Sigmoid colon (tissue), 7 donors: ENCODE measurements around the gene DSCAM. TPM values are rescaled to one million over a fixed set of nuclear protein-coding genes. Genes with fewer than 3 reads are reported as not detected.

Experiments used
- DNase-seq: peaks from one replicate; pipeline ENCODE4 v3.0.0-alpha.2; 2019
- H3K27ac ChIP-seq, 4 donors: fragments of 200-600 bp; sonication (generic); one replicate each; pipeline ENCODE4 v1.5.1; 2016 to 2019; ENCODE audit warnings: mild to moderate bottlenecking in 1 of 4
- H3K27me3 ChIP-seq, 3 donors: fragments of 200-600 bp; sonication (generic); one replicate each; pipeline ENCODE4 v1.5.1; 2019; ENCODE audit warnings: mild to moderate bottlenecking in 1 of 3
- H3K36me3 ChIP-seq, 4 donors: fragments of 200-600 bp; sonication (generic); one replicate each; pipeline ENCODE4 v1.5.1; 2016 to 2019
- H3K4me1 ChIP-seq, 4 donors: fragments of 200-600 bp; sonication (generic); one replicate each; pipeline ENCODE4 v1.5.1; 2017 to 2019
- H3K4me3 ChIP-seq, 4 donors: fragments of 200-600 bp; sonication (generic); one replicate each; pipeline ENCODE4 v1.5.1; 2017 to 2019; ENCODE audit warnings: mild to moderate bottlenecking in 2 of 4, moderate library complexity in 1 of 4
- H3K9me3 ChIP-seq, 4 donors: fragments of 200-600 bp in 3 of 4; sonication (generic) in 3 of 4; one replicate each; pipeline versions ENCODE4 v1.5.1 to v1.6.1; 2013 to 2019
- EP300 ChIP-seq, 4 donors: sonication (generic); formaldehyde crosslinking; IDR thresholded peaks; one replicate each; pipeline ENCODE4 v1.6.1; 2017; ENCODE audit warnings: antibody characterized with exemption in 4 of 4
- POLR2A ChIP-seq, 2 donors: fragments of 450-650 bp; IDR thresholded peaks; one replicate each; pipeline ENCODE4 v1.6.1; 2016; ENCODE audit warnings: antibody characterized with exemption in 2 of 2, mild to moderate bottlenecking in 2 of 2, moderate library complexity in 2 of 2
- POLR2AphosphoS5 ChIP-seq, 4 donors: sonication (generic); formaldehyde crosslinking; IDR thresholded peaks; one replicate each; pipeline ENCODE4 v1.6.1; 2017; ENCODE audit warnings: antibody characterized with exemption in 4 of 4
- WGBS, 2 donors: extraction: QIAGEN DNeasy Blood & Tissue Kit; methylation state at CpG; one replicate each; pipeline ENCODE4 v1.1.7; 2013; 5-methylcytosine and 5-hydroxymethylcytosine counted together
- intact Hi-C: fragments of 100-400 bp; cut with DNase I; formaldehyde crosslinking; loops from one replicate; pipeline ENCODE4 v1.15.1; 2023
- polyA plus RNA-seq, 3 donors: library from polyadenylated mRNA; stranded (reverse); fragments of 200-250 nt; gene quantifications; one replicate each; pipeline ENCODE4 v1.2.3, GENCODE V29; 2013
- total RNA-seq, 4 donors: library from RNA; depleted of rRNA; stranded (reverse); fragments of >200 nt; gene quantifications; one replicate each; pipeline ENCODE4 v1.1.0, GENCODE V29; 2016
- TF ChIP-seq, protein P1 (sequence below), 4 experiments: fragments of 450-650 bp in 3 of 4; fragments of 200-600 bp in 1 of 4; IDR thresholded peaks; one replicate each; pipeline ENCODE4 v1.5.1; 2016 to 2019; ENCODE audit warnings: antibody characterized with exemption in 4 of 4, mild to moderate bottlenecking in 3 of 4, moderate library complexity in 2 of 4
- donor health status: healthy with polysubstance abuse.
- donor health status: Bipolar disorder and iron deficiency.
- donor health status: healthy.

Gene DSCAM
- total and polyA plus RNA-seq, 7 donors = 0.17 to 0.55 (median 0.33) TPM; not detected in 2

DNA sequence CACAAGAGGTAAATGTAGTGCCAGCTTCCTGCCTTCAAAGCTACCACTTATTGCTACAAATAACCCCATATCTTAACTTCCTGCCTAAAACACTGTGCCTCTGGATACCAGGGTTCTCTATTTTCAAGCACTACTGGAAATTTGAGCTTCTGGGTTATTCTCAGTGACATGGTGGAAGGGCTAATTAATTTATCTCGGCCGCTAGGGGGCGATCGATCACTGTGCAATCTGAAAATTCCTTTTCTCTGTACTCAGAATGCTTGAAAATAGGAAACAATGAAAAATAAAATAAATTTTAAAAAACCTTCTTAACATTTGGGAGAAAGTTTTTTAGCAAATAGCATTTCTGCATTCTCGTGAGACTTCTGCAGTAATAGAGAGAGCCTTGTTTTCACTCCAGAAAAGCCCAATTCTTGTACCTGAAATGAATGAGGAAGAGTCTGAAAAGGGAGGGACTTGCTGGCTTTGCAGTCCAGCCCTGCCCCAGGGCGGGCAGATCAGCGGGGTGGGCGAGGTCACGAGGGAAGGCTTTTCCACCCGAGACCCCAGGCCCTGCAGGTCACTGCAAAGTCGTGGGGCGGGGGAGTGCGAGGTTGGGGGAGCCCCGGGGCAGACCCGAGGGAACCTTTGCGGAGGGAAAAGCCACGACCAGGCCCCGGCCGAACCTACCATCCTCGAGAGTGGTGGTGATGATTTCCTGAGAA, 703.0 kb downstream of the DSCAM start:
- H3K4me3 ChIP-seq = no peak overlapping the region
- intact Hi-C loops = loop anchor here (1.0 to 10.0 kb wide), 3 partner anchors 242 to 991 kb away; no protein-coding TSS in a partner anchor
- H3K36me3 ChIP-seq = no peaks in the 10 kb centered on the region
- WGBS, 2 donors = 43 to 44% methylated on average over 20 of the region's 20 CpGs
- H3K27ac ChIP-seq = no peak overlapping the region
- no peaks in the 10 kb centered on the region for H3K27me3 ChIP-seq
- H3K9me3 ChIP-seq = no peaks in the 10 kb centered on the region
- TF ChIP-seq EP300 (IDR thresholded peaks at IDR 0.05) (no peak), POLR2A (IDR thresholded peaks at IDR 0.05) (no peak), POLR2AphosphoS5 (IDR thresholded peaks at IDR 0.05) (no peak)
- TF ChIP-seq, protein P1, sequence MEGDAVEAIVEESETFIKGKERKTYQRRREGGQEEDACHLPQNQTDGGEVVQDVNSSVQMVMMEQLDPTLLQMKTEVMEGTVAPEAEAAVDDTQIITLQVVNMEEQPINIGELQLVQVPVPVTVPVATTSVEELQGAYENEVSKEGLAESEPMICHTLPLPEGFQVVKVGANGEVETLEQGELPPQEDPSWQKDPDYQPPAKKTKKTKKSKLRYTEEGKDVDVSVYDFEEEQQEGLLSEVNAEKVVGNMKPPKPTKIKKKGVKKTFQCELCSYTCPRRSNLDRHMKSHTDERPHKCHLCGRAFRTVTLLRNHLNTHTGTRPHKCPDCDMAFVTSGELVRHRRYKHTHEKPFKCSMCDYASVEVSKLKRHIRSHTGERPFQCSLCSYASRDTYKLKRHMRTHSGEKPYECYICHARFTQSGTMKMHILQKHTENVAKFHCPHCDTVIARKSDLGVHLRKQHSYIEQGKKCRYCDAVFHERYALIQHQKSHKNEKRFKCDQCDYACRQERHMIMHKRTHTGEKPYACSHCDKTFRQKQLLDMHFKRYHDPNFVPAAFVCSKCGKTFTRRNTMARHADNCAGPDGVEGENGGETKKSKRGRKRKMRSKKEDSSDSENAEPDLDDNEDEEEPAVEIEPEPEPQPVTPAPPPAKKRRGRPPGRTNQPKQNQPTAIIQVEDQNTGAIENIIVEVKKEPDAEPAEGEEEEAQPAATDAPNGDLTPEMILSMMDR (IDR thresholded peaks at IDR 0.05) = peak; percentile 31 to 84 (median 64)
- DNase-seq = no peak
- peaks cover 0 to 9% (median 4%) of the 10 kb centered on the region in 4 donors for H3K4me1 ChIP-seq

DNA sequence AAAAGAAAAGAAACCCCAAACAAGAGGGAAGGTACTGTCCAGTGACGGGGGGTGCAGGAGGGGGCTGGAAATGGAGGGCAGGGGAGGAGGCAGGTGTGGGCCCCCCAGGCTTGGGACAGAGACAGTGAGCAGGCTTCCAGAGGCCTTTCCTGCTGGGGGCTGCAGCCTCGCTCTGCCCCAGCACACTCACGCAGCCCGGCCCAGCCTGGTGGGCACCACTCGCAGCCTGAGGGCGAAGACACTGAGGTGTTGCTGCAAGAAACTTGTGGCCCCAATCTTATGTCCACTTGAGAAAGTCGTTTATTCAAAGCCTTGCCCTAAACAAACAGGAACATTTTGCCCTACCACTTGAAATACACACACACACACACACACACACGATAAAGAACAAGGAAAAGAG, 705.3 kb downstream of the DSCAM start:
- no peak overlapping the region for H3K4me3 ChIP-seq
- 64 to 75% methylated on average over 8 of the region's 8 CpGs for WGBS, 2 donors
- intact Hi-C loops = loop anchor here (10.0 kb wide), 1 partner anchor 993 kb away; no protein-coding TSS in a partner anchor
- H3K9me3 ChIP-seq = no peaks in the 10 kb centered on the region
- no peaks in the 10 kb centered on the region for H3K27me3 ChIP-seq
- DNase-seq = no peak
- peaks cover 0 to 8% (median 3%) of the 10 kb centered on the region in 4 donors for H3K4me1 ChIP-seq
- H3K36me3 ChIP-seq = no peaks in the 10 kb centered on the region
- H3K27ac ChIP-seq = no peak overlapping the region
- TF ChIP-seq POLR2AphosphoS5 (IDR thresholded peaks at IDR 0.05) (no peak), EP300 (IDR thresholded peaks at IDR 0.05) (no peak), POLR2A (IDR thresholded peaks at IDR 0.05) (no peak)
- TF ChIP-seq, protein P1 (IDR thresholded peaks at IDR 0.05) = no peak

DNA sequence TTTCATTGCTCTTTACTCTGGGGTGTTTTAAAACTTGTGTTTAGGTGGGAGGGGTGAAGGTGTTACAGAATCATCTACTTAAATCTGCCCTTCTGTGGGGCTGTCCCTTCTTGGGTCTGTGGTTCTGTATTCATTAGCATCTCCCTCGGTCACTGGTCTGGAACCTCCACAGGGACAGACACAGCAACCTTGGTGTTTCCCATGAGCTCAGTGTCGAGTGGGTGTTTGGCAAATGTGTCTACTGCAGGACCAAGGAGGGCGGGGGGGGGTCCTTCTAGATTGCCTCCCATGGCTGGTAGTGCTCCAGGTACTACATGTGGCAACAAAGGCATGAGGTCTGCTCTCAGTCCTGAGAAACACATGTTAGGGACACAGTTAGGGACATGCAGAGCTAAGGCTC, 706.3 kb downstream of the DSCAM start:
- no peaks in the 10 kb centered on the region for H3K36me3 ChIP-seq
- no peaks in the 10 kb centered on the region for H3K4me1 ChIP-seq
- 80% methylated on average over 3 of the region's 3 CpGs for WGBS, 2 donors
- intact Hi-C loops = loop anchor here (10.0 kb wide), 1 partner anchor 994 kb away; no protein-coding TSS in a partner anchor
- no peak overlapping the region for H3K27ac ChIP-seq
- no peaks in the 10 kb centered on the region for H3K9me3 ChIP-seq
- TF ChIP-seq EP300 (IDR thresholded peaks at IDR 0.05) = no peak
- TF ChIP-seq POLR2AphosphoS5 (IDR thresholded peaks at IDR 0.05) = no peak
- TF ChIP-seq, protein P1 (IDR thresholded peaks at IDR 0.05) = no peak
- no peak for TF ChIP-seq POLR2A (IDR thresholded peaks at IDR 0.05)
- H3K27me3 ChIP-seq = no peaks in the 10 kb centered on the region
- DNase-seq = no peak
- H3K4me3 ChIP-seq = no peak overlapping the region

DNA sequence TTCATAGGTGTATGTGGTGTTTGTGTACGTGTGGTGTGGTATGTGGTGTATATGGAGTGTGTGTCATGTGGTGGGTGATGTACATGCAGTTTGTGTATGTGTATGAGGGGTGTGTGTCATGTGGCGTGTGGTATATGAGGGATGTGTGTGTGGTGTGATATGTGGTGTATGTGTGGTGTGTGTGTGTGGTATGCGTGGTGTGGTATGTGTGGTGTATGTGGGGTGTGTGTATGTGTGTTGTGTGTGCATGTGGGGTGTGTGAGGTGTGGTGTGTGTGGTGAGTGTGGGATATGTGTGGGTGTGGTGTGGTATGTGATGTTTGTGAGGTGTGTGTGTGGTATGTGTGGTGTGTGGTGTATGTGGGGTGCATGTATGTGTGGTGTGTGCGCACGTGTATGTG, 707.3 kb downstream of the DSCAM start:
- TF ChIP-seq EP300 (IDR thresholded peaks at IDR 0.05) (no peak), POLR2A (IDR thresholded peaks at IDR 0.05) (no peak), POLR2AphosphoS5 (IDR thresholded peaks at IDR 0.05) (no peak)
- TF ChIP-seq, protein P1 (IDR thresholded peaks at IDR 0.05) = no peak
- 72 to 81% methylated on average over 5 of the region's 5 CpGs for WGBS, 2 donors
- intact Hi-C loops = loop anchor here (10.0 kb wide), 1 partner anchor 995 kb away; no protein-coding TSS in a partner anchor
- no peaks in the 10 kb centered on the region for H3K9me3 ChIP-seq
- H3K27ac ChIP-seq = no peak overlapping the region
- no peak overlapping the region for H3K4me3 ChIP-seq
- no peaks in the 10 kb centered on the region for H3K27me3 ChIP-seq
- H3K36me3 ChIP-seq = no peaks in the 10 kb centered on the region
- no peaks in the 10 kb centered on the region for H3K4me1 ChIP-seq
- DNase-seq = no peak
